Psoas muscle (tissue), 8 donors: ENCODE data around the gene SLC7A5. TPM values are rescaled to one million over a fixed set of nuclear protein-coding genes. Genes with fewer than 3 reads are reported as not detected.
A peak's percentile ranks its signal among the peaks of the same experiment; 100 is the strongest.
"Not testable (repeated sequence)": the region's sequence is repeated elsewhere in the genome, so short reads cannot be mapped to it uniquely, and the experiment has no call there.

ENCODE experiments used
- ATAC-seq, 4 donors: fragments of 200-7000 bp; cut with Tn5 transposase; one replicate each; pipeline ENCODE4 v1.9.1; 2020; ENCODE audit warnings: moderate library complexity in 3 of 4, mild to moderate bottlenecking in 2 of 4
- DNase-seq, 2 donors: peaks; one replicate each; pipeline ENCODE4 v3.0.0-alpha.2; 2020
- H3K27ac ChIP-seq: fragments of 200-600 bp; one replicate; pipeline ENCODE4 v1.8.0; 2022
- H3K27me3 ChIP-seq, 3 donors: fragments of 200-600 bp in 1 of 3; one replicate each; pipeline versions ENCODE4 v1.6.1 to v1.8.0; 2013 to 2022; ENCODE audit warnings: low read length in 2 of 3, mild to moderate bottlenecking in 2 of 3, moderate library complexity in 1 of 3; ENCODE audit not compliant: insufficient read depth in 3 of 3
- H3K36me3 ChIP-seq, 2 donors: fragments of 200-600 bp in 1 of 2; one replicate each; pipeline versions ENCODE4 v1.6.1 to v1.8.0; 2013 to 2022; ENCODE audit warnings: low read depth in 1 of 2, mild to moderate bottlenecking in 1 of 2, moderate library complexity in 1 of 2; ENCODE audit not compliant: insufficient read depth in 1 of 2
- H3K4me1 ChIP-seq: fragments of 200-600 bp; one replicate; pipeline ENCODE4 v1.8.0; 2022
- H3K4me3 ChIP-seq: fragments of 200-600 bp; one replicate; pipeline ENCODE4 v1.8.0; 2022; ENCODE audit warnings: mild to moderate bottlenecking
- H3K9me3 ChIP-seq: fragments of 200-600 bp; one replicate; pipeline ENCODE4 v1.8.0; 2022
- WGBS, 3 donors: extraction: QIAGEN DNeasy Blood & Tissue Kit; methylation state at CpG; one replicate each; pipeline versions ENCODE4 v1.1.6 to v1.1.7; 2013; 5-methylcytosine and 5-hydroxymethylcytosine counted together
- intact Hi-C, 2 donors: fragments of 100-400 bp; cut with DNase I; formaldehyde crosslinking; loops; one replicate each; pipeline versions ENCODE4 v1.11.0 to v1.14.2; 2022
- long read RNA-seq, 2 donors: library from polyadenylated mRNA; unstranded; transcript quantifications; one replicate each; pipeline ENCODE4 v2.0.0, GENCODE V29; 2021
- polyA plus RNA-seq, 3 donors: library from polyadenylated mRNA; stranded (reverse); fragments of 200-250 nt; gene quantifications; one replicate each; pipeline ENCODE4 v1.2.3, GENCODE V29; 2013
- total RNA-seq, 4 donors: library from RNA; stranded (reverse); fragmentation: NEBNext Ultra II Directional in 2 of 4; extraction: Animal tissue kit (Norgen Biotek cat#: 25700) in 2 of 4; gene quantifications; one replicate each; pipeline versions ENCODE4 v1.2.1 to v1.2.4, GENCODE V29; 2021 to 2023
- TF ChIP-seq, protein P1 (sequence below): fragments of 200-600 bp; IDR thresholded peaks from one replicate; pipeline ENCODE4 v1.8.0; 2022; ENCODE audit warnings: antibody characterized with exemption
- donor health status: healthy with polysubstance abuse.
- donor health status: DM: no; HTN: no; CAD: no; lungs with moderate emphysema.
- donor health status: Bipolar disorder and iron deficiency.
- donor health status: healthy.
- donor health status: DM: yes; HTN: yes; CAD: no.
- donor health status: DM: no; HTN: no; CAD: no.
- donor health status: DM: no; HTN: no; CAD: no.
- donor health status: DM: yes; HTN: yes; CAD: no.

Gene SLC7A5
- total RNA-seq (10 to 100 TPM in 3 of 4 donors, 1 to 10 TPM in 1; 9.8 to 63.6 (median 28.3) TPM), polyA plus RNA-seq (10 to 100 TPM; 16.4 to 28.6 (median 20.2) TPM)
- long read RNA-seq, donor 1, full-length matches to known transcripts: 1 of 17 reads
- long read RNA-seq, donor 1, partial matches to known transcripts: 0 of 17 reads
- long read RNA-seq, donor 1, other reads (novel, unspliced or antisense): 16 of 17 reads
- long read RNA-seq, donor 2, full-length matches to known transcripts: 1 of 8 reads
- long read RNA-seq, donor 2, partial matches to known transcripts: 0 of 8 reads
- long read RNA-seq, donor 2, other reads (novel, unspliced or antisense): 7 of 8 reads

DNA sequence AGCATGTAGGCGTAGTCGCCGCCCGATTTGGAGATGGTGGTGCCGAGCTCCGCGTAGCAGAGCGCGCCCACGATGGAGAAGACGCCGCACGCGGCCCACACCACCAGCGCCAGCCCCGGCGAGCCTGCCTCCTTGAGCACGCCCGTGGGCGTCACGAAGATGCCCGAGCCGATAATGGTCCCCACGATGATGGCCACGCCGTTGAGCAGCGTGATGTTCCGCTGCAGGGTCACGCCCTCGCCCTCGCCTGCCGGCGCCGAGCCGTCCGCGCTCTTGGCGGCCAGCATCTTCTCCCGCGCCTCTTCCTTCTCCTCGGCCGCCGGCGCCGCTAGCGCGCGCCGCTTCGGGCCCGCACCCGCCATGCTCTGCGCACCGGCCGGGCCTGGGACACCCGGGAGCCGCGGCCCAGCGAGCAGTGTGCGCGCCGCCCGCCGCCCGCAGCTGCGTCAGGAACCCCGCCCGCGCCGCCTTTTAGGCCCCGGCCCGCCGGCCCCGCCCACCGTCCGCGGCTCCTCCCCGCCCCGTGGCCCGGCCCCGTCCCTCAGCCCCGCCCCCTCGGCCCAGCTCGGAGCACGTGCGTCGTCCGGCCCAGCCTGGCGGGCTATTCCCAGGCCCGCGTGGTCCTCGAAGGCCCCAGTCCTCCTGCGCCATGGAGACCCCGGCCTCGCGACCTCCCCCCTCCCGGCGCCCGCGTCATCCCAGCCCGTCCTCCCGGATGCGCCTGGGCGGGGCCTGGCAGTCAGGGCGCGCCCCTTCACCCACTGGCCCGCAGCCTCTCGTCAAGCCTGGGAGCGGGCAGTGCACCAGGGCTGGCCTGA, at the start of gene SLC7A5:
Gene SLC7A5 (minus strand): TSS at position 447 of the 818 bp plus-strand sequence. CDS start 85 bp downstream, at position 362.
- H3K9me3 ChIP-seq, intact Hi-C loops, H3K36me3 ChIP-seq, H3K27me3 ChIP-seq, H3K4me1 ChIP-seq: not testable (repeated sequence)
- ATAC-seq: peak; percentile 84 to 89 (median 86)
- WGBS, 3 donors: 6 to 10% (median 9%) methylated on average over 36 to 109 of the region's 109 CpGs
- peak; percentile 86 to 90 for DNase-seq
- Histone ChIP-seq H3K4me3 (peak within 1 kb of the TSS; percentile 78), H3K27ac (peak within 1 kb of the TSS; percentile 71)

DNA sequence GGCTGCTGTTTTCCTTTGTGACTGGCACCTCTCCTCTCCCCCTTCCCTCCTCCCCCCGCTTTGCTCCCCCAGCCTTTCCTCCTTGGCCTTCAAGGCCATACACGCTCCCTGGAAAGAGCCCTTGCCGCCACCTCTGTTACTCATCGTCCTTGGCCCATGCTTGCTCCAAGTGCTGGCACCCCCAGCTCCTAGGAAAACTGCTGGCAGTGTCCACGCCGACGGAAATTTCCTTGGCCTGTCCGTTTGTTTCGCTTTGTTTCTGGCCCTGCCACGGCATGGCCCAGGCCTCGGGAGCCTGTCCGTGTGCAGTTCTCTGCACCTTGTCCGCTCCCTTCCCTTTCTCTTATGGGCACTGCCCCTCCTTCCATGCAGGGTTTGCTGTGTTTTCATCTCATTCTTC, 49.0 kb upstream of the SLC7A5 start:
- Histone ChIP-seq H3K27me3 (no peaks in the 10 kb centered on the region), H3K27ac (peak overlapping the region; percentile 67), H3K4me1 (peaks cover 4% of the 10 kb centered on the region), H3K9me3 (no peaks in the 10 kb centered on the region), H3K4me3 (peak overlapping the region; percentile 28), H3K36me3 (no peaks in the 10 kb centered on the region)
- WGBS, 3 donors: 19 to 46% (median 22%) methylated on average over 11 to 13 of the region's 13 CpGs
- peak; percentile 68 to 93 (median 87) for ATAC-seq
- intact Hi-C loops: no loop called here
- peak; percentile 78 to 86 for DNase-seq
- TF ChIP-seq, protein P1, sequence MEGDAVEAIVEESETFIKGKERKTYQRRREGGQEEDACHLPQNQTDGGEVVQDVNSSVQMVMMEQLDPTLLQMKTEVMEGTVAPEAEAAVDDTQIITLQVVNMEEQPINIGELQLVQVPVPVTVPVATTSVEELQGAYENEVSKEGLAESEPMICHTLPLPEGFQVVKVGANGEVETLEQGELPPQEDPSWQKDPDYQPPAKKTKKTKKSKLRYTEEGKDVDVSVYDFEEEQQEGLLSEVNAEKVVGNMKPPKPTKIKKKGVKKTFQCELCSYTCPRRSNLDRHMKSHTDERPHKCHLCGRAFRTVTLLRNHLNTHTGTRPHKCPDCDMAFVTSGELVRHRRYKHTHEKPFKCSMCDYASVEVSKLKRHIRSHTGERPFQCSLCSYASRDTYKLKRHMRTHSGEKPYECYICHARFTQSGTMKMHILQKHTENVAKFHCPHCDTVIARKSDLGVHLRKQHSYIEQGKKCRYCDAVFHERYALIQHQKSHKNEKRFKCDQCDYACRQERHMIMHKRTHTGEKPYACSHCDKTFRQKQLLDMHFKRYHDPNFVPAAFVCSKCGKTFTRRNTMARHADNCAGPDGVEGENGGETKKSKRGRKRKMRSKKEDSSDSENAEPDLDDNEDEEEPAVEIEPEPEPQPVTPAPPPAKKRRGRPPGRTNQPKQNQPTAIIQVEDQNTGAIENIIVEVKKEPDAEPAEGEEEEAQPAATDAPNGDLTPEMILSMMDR: no peak

DNA sequence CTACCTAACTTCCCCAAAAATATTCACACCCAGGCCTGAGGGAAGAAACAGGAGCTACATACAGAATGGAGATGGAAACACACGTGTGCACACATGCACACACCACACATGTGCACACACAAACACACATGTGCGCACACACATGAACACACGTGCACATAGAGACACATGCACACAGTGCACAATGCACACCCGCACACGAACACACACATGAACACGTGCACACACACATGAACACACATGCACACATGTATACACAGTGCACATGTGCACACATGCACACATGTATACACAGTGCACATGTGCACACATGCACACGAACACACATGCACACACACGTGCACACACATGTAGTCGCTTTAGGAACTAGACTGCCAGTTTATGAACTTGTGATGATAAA, 48.2 kb upstream of the SLC7A5 start:
- no peak for ATAC-seq
- Histone ChIP-seq H3K4me3 (no peak overlapping the region), H3K36me3 (no peaks in the 10 kb centered on the region), H3K27me3 (no peaks in the 10 kb centered on the region), H3K4me1 (peaks cover 4% of the 10 kb centered on the region), H3K9me3 (no peaks in the 10 kb centered on the region), H3K27ac (no peak overlapping the region)
- WGBS, 3 donors: 72 to 97% (median 86%) methylated on average over 9 of the region's 9 CpGs
- TF ChIP-seq, protein P1: no peak
- no peak for DNase-seq
- intact Hi-C loops: no loop called here

DNA sequence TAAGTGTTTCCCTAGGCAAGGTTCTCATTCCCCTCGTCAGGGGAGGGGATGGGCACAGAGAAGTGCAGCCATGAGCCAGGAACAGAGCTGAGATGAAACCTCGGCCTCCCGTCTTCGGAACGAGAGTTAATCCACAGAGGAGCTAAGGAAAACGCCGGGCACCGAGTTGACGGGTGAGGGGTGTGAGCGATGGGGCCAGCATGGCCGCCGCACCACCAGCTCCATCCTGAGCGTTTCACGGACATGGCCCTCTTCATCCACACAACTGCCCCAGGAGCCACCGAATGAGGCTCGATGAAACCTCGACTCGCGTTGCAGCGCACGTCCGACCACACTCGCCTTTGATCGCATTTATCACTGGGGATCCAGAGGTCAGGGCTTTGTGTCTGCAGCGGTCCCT, 45.5 kb upstream of the SLC7A5 start:
- ATAC-seq (no peak), DNase-seq (no peak)
- 89 to 93% (median 92%) methylated on average over 24 to 25 of the region's 25 CpGs for WGBS, 3 donors
- Histone ChIP-seq H3K4me1 (peaks cover 20% of the 10 kb centered on the region), H3K27me3 (no peaks in the 10 kb centered on the region), H3K4me3 (no peak overlapping the region), H3K27ac (no peak overlapping the region), H3K36me3 (no peaks in the 10 kb centered on the region), H3K9me3 (no peaks in the 10 kb centered on the region)
- TF ChIP-seq, protein P1: no peak
- intact Hi-C loops: no loop called here

DNA sequence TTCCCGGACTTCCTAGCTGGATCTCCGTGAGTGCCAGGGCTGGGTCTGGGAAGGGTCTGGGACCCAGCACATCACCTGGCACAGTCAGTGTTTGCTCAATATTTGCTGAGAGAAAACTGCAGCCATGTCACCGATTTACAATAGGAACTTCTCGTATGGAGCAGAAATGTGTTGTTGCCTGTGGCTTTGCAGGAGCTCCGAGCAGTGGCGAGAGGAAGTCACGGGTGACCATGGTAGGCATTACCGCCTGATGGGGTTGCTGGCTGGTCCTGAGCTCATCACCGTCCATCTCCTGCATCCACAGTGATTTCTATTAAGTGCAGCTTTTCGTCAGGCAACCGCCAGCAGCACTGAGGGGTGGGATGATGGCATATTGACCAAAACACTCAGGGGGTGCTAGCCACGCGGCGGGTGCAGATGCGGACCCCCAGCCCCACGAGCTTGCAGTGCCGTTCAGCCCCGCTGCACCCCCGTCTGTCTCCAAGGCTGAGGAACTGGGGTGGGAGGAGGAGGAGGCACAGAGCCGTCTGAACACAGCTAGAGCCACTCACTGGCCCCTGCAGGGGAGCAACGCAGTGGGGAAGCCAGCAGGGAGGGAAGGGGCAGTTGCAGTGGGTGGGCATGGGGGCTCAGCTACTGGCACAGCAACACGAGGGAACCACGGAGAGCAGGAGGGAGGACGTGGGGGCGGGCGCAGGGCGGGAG, 44.9 kb upstream of the SLC7A5 start:
- H3K4me3 ChIP-seq, H3K36me3 ChIP-seq, H3K27me3 ChIP-seq, intact Hi-C loops, DNase-seq, ATAC-seq, H3K9me3 ChIP-seq, H3K27ac ChIP-seq: not testable (repeated sequence)
- H3K4me1 ChIP-seq: peaks cover 20% of the 10 kb centered on the region
- 81 to 85% (median 83%) methylated on average over 24 to 27 of the region's 27 CpGs for WGBS, 3 donors

DNA sequence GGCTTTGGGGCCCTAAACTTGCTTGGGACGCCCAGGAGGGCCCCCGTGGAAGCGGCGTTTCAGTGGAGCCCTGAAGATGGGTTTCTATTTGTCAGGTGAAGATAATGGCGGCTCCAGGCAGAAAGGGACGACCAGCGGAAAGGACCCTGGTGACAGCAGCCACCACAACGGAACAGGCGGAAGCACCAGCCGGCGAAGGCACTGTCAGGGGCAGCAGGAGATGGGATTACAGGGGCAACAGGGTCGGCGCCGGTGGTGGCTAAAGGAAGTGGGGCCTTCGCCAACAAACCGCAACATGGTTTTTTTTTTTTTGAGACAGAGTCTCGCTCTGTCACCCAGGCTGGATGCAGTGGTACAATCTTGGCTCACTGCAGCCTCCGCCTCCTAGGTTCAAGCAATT, 43.4 kb upstream of the SLC7A5 start:
- Histone ChIP-seq H3K27ac (peak overlapping the region; percentile 89), H3K4me1 (peaks cover 15% of the 10 kb centered on the region)
- ATAC-seq, DNase-seq, H3K4me3 ChIP-seq, intact Hi-C loops, H3K36me3 ChIP-seq, H3K27me3 ChIP-seq, H3K9me3 ChIP-seq: not testable (repeated sequence)
- 84 to 88% (median 88%) methylated on average over 18 of the region's 18 CpGs for WGBS, 3 donors

DNA sequence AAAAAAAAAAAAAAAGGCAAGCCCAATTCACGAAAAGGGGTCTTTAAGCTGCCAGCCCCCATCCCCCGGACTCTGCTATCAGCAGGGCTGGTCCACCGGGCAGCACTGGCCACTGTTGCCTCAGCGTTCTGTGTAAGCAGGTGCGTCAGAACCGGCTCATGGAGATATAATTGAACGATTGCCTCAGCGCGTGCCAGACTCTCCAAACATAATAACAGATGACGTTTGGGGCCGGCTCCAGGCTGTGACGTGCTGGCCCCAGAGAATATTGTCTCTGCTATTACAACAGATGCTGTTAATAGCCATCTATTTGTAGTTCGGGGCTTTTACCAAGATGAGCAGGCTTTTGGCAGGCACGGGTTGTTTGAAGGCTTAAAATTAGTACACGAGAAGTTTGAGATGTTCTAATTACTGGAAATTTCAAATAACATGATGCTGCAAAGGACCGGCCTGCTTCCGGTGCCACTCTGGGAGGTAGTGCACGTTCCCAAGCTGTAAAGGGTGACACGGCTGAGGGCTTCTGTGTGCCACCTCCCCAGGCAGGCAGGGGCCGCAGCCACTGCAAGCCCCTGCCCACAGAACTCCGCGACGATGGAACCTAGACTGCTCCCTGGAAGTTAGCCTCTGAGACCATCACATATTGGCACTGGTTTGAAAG, 41.9 kb upstream of the SLC7A5 start:
- intact Hi-C loops: not testable (repeated sequence)
- H3K27ac ChIP-seq: peak overlapping the region; percentile 89

More for the DNA sequence above, 41.9 kb upstream of the SLC7A5 start:
- H3K27me3 ChIP-seq, H3K4me3 ChIP-seq, H3K36me3 ChIP-seq, H3K9me3 ChIP-seq: not testable (repeated sequence)
- ATAC-seq: peak; percentile 91 to 96 (median 94)
- peak; percentile 91 to 95 for DNase-seq
- peaks cover 15% of the 10 kb centered on the region for H3K4me1 ChIP-seq
- WGBS, 3 donors: 12 to 20% (median 12%) methylated on average over 23 of the region's 23 CpGs
